Liver (tissue), 3 donors: ENCODE data around the gene ZFAND3.

Experiments used
- CTCF ChIP-seq: fragments of 150-350 bp; IDR thresholded peaks from 2 replicates; pipeline ENCODE4 v1.5.1; 2017; ENCODE audit warnings: improper control_type of control experiment, low read depth, low read length; ENCODE audit not compliant: missing input control
- RXRA ChIP-seq, 2 donors: IDR thresholded peaks; 2 replicates each; pipeline ENCODE4 v1.6.1; 2017 to 2018; ENCODE audit warnings: antibody characterized with exemption in 2 of 2, mild to moderate bottlenecking in 1 of 2
- ZBTB33 ChIP-seq: IDR thresholded peaks from 2 replicates; pipeline ENCODE4 v1.6.1; 2016; ENCODE audit warnings: antibody characterized with exemption
- donor health status: healthy.
- donor health status: healthy.

- TF ChIP-seq ZBTB33, result no peak
- no peak for TF ChIP-seq CTCF
- no peak for TF ChIP-seq RXRA (IDR thresholded peaks at IDR 0.05)
Measured at GRCh38 chr6:37891072-37891471, 71.5 kb downstream of the ZFAND3 start.
